ENCODE results near the gene CYLD. TPM values are rescaled to one million over a fixed set of nuclear protein-coding genes. Genes with fewer than 3 reads are reported as not detected.

Gene CYLD
- total and polyA plus RNA-seq, 2 donors (not counting 3 experiments of a cell fraction or from before 2014, with no cell fraction given): 7.4 to 21.5 TPM

- Histone ChIP-seq H3K27me3 (ENCODE audit: control insufficient read depth in 2 of 2, insufficient read depth in 2 of 2, low read length in 2 of 2) (no peaks in the 10 kb centered on the region), H2AFZ (ENCODE audit: low read depth, low read length) (no peak overlapping the region), H3K9me3 (replicated peaks; ENCODE audit: control insufficient read depth, insufficient read depth, low read length) (no peaks in the 10 kb centered on the region), H3K79me2 (ENCODE audit: control insufficient read depth, insufficient read depth, low read length) (no peaks in the 10 kb centered on the region), H3K27ac (ENCODE audit: insufficient read depth, low read depth, low read length) (no peak overlapping the region), H3K4me1 (ENCODE audit: control insufficient read depth, extremely low read depth, insufficient read depth, low read length) (no peaks in the 10 kb centered on the region), H3K9me1 (replicated peaks; ENCODE audit: control insufficient read depth, extremely low read depth, insufficient read depth, low read length) (no peaks in the 10 kb centered on the region), H3K36me3 (ENCODE audit: control insufficient read depth in 2 of 2, extremely low read depth in 1 of 2, insufficient read depth in 2 of 2, low read length in 2 of 2) (no peaks in the 10 kb centered on the region), H3K4me2 (ENCODE audit: insufficient read depth, low read length) (no peak overlapping the region), H3K9ac (replicated peaks; ENCODE audit: extremely low read depth, insufficient read depth, low read length) (no peak overlapping the region), H4K20me1 (replicated peaks; ENCODE audit: control insufficient read depth, extremely low read depth, insufficient read depth, low read length) (no peaks in the 10 kb centered on the region), H3K4me3 (replicated peaks in 1 of 3; ENCODE audit: insufficient read depth in 1 of 3, low read depth in 1 of 3, low read length in 3 of 3) (no peak overlapping the region)
- ChIA-PET CTCF (interaction anchor here (1.1 to 1.6 kb wide), 3 partner anchors 53 to 88 kb away, joined by 3 to 5 read pairs (median 4); no protein-coding TSS in a partner anchor), POLR2A (no interaction called here)
- FAIRE-seq (no peak), DNase-seq (ENCODE audit: low read depth, low spot score) (no peak)
- intact Hi-C loops (cut with micrococcal nuclease): no loop called here
- dilution Hi-C loops (cut with MboI; ENCODE audit: extremely low pct_ligation_motif_present, low sequenced_read_pairs): no loop called here
- no TSS peak for BruUV-seq (replicated peaks)
- no peak for TF ChIP-seq EZH2 (IDR thresholded peaks at IDR 0.05; ENCODE audit: borderline replicate concordance, low read depth, low read length, severe bottlenecking)
- TF ChIP-seq MYC (IDR thresholded peaks at IDR 0.05; ENCODE audit: low read depth, low read length): no peak
- TF ChIP-seq CTCF (IDR thresholded peaks at IDR 0.05; ENCODE audit: extremely low read depth in 1 of 2, insufficient read depth in 1 of 2, low read depth in 1 of 2, low read length in 2 of 2): no peak
- no peak for TF ChIP-seq POLR2AphosphoS5 (IDR thresholded peaks at IDR 0.05; ENCODE audit: insufficient read depth, low read depth, low read length)
- no peak for TF ChIP-seq GATA2 (IDR thresholded peaks at IDR 0.05; ENCODE audit: insufficient read depth, insufficient read length, low read depth, low read length)
- no peak for TF ChIP-seq JUN (IDR thresholded peaks at IDR 0.05; ENCODE audit: borderline replicate concordance, insufficient read depth, insufficient read length, low read depth)
- no peak for TF ChIP-seq POLR2A (IDR thresholded peaks at IDR 0.05; ENCODE audit: low read depth, low read length)
- TF ChIP-seq, protein P1, sequence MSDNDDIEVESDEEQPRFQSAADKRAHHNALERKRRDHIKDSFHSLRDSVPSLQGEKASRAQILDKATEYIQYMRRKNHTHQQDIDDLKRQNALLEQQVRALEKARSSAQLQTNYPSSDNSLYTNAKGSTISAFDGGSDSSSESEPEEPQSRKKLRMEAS (IDR thresholded peaks at IDR 0.05; ENCODE audit: insufficient read depth, insufficient read length): no peak
- no peak for TF ChIP-seq FOS (IDR thresholded peaks at IDR 0.05; ENCODE audit: borderline replicate concordance, insufficient read depth, low read length)
Measured at GRCh38 chr16:50718061-50718760, 23.7 kb upstream of the CYLD start.

Measured in endothelial cell of umbilical vein (primary cell).